ENCODE results near the gene IGSF23.

DNA sequence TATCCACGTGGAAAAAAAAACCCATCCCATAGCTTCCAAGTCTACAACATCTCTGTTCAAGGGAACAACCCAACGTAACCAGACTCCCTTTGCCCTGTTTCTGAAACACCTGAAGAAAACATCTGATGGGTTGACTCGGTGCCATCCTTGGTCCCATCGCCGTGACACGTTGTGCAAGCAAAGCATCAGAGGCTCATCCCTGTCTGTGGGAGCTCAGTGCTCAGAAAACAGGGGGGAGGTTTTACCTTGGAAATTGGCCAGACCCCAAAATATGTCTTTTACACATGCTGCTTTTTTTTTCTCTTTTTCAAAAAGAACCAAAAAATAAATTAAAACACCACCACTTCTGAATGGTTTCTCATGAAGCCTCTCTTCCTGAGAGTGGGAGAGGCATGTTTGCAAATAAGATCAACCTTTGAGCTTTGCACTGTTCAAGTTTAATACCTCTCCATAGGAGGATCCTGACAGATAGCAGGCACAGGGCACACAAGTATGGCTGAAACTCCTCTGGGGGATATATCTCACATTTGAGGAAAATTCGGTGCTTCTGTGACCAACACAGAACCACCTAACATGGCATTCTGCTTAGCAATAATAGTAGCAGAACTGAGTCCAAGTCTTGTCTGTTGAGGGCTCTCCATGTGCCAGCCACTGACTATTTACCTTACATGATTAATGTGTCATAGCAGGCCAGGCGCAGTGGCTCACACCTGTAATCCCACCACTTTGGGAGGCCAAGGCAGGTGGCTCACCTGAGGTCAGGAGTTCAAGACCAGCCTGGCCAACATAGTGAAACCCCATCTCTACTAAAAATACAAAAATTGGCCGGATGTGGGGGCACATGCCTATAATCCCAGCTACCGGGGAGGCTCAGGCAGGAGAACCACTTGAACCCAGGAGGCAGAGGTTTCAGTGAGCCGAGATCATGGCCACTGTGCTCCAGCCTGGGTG lies 23.4 kb downstream of the IGSF23 start:
- TF ChIP-seq, protein P1, sequence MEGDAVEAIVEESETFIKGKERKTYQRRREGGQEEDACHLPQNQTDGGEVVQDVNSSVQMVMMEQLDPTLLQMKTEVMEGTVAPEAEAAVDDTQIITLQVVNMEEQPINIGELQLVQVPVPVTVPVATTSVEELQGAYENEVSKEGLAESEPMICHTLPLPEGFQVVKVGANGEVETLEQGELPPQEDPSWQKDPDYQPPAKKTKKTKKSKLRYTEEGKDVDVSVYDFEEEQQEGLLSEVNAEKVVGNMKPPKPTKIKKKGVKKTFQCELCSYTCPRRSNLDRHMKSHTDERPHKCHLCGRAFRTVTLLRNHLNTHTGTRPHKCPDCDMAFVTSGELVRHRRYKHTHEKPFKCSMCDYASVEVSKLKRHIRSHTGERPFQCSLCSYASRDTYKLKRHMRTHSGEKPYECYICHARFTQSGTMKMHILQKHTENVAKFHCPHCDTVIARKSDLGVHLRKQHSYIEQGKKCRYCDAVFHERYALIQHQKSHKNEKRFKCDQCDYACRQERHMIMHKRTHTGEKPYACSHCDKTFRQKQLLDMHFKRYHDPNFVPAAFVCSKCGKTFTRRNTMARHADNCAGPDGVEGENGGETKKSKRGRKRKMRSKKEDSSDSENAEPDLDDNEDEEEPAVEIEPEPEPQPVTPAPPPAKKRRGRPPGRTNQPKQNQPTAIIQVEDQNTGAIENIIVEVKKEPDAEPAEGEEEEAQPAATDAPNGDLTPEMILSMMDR (IDR thresholded peaks at IDR 0.05): no peak
- TF ChIP-seq EZH2 (IDR thresholded peaks at IDR 0.05; ENCODE audit: borderline replicate concordance, insufficient read depth, low read depth, low read length, poor library complexity, severe bottlenecking): no peak

Measured in B cell (primary cell).